Measurements from ENCODE around the gene JAK1.
A peak's percentile ranks its signal among the peaks of the same experiment; 100 is the strongest.

JAK1 gene

GRCh38 chr1:64857347-64857746 lies 109.0 kb downstream of the JAK1 start:
- DNase-seq, result no peak

GRCh38 chr1:64856553-64856952 lies 109.8 kb downstream of the JAK1 start:
- DNase-seq, result no peak

- DNase-seq, result no peak
Observed at GRCh38 chr1:64855557-64855956, 110.8 kb downstream of the JAK1 start.

GRCh38 chr1:64854674-64855073 lies 111.7 kb downstream of the JAK1 start:
- DNase-seq, result no peak

GRCh38 chr1:64851664-64852063 lies 114.7 kb downstream of the JAK1 start:
- DNase-seq, result no peak

- no peak for DNase-seq
Observed at GRCh38 chr1:64850846-64851245, 115.5 kb downstream of the JAK1 start.

GRCh38 chr1:64849942-64850341 lies 116.4 kb downstream of the JAK1 start:
- DNase-seq, result no peak

GRCh38 chr1:64848803-64849202 lies 117.5 kb downstream of the JAK1 start:
- DNase-seq, result no peak

- DNase-seq, result no peak
Observed at GRCh38 chr1:64848136-64848535, 118.2 kb downstream of the JAK1 start.

- no peak for DNase-seq
Observed at GRCh38 chr1:64847666-64848065, 118.7 kb downstream of the JAK1 start.

- DNase-seq, result no peak
Observed at GRCh38 chr1:64846573-64847430, 119.5 kb downstream of the JAK1 start.

GRCh38 chr1:64845831-64846425 lies 120.4 kb downstream of the JAK1 start:
- no peak for DNase-seq

GRCh38 chr1:64844609-64845008 lies 121.7 kb downstream of the JAK1 start:
- DNase-seq, result no peak

GRCh38 chr1:64844175-64844574 lies 122.2 kb downstream of the JAK1 start:
- no peak for DNase-seq

GRCh38 chr1:64843675-64844074 lies 122.7 kb downstream of the JAK1 start:
- no peak for DNase-seq

- DNase-seq, result peak; percentile 60
Observed at GRCh38 chr1:64842224-64842623, 124.1 kb downstream of the JAK1 start.

- DNase-seq, result no peak
Observed at GRCh38 chr1:64841330-64842065, 124.9 kb downstream of the JAK1 start.

- DNase-seq, result no peak
Observed at GRCh38 chr1:64839732-64840405, 126.5 kb downstream of the JAK1 start.

GRCh38 chr1:64839261-64839660 lies 127.1 kb downstream of the JAK1 start:
- peak; percentile 25 for DNase-seq

- no peak for DNase-seq
Observed at GRCh38 chr1:64838486-64838885, 127.9 kb downstream of the JAK1 start.

- no peak for DNase-seq
Observed at GRCh38 chr1:64836802-64837201, 129.5 kb downstream of the JAK1 start.

- no peak for DNase-seq
Observed at GRCh38 chr1:64834734-64835133, 131.6 kb downstream of the JAK1 start.

- no peak for DNase-seq
Observed at GRCh38 chr1:64830030-64830651, 136.2 kb downstream of the JAK1 start.

All from suppressor macrophage treated with lipopolysaccharide for 4 hours (primary cell).